ENCODE results near the gene RFLNA.

- no peak for TF ChIP-seq CTCF (IDR thresholded peaks at IDR 0.05)
- TF ChIP-seq POLR2AphosphoS5 (IDR thresholded peaks at IDR 0.05): no peak
- TF ChIP-seq POLR2A (IDR thresholded peaks at IDR 0.05; ENCODE audit: low read depth): no peak
Measured at GRCh38 chr12:124319368-124320050, 24.6 kb downstream of the RFLNA start.

Measured in esophagus muscularis mucosa (tissue), 3 donors.